SK-N-SH (cell line): ENCODE data around the gene TMEM11. TPM values are rescaled to one million over a fixed set of nuclear protein-coding genes. Genes with fewer than 3 reads are reported as not detected.
A peak's percentile ranks its signal among the peaks of the same experiment; 100 is the strongest.

Experiments used
- CTCF ChIA-PET: fragments of 300-600, 350-600 bp; formaldehyde crosslinking; extraction: SDS; loops from one replicate; lab custom pipeline; 2021; lab: Yijun Ruan, JAX
- POLR2A ChIA-PET: fragments of 350-600 bp; sonication (Branson Sonifier 250); formaldehyde crosslinking; extraction: SDS; loops from one replicate; lab custom pipeline; 2020; ENCODE audit warnings: antibody characterized with exemption, inconsistent platforms; lab: Yijun Ruan, JAX
- DNase-seq: peaks from one replicate; pipeline ENCODE4 v3.0.0; 2012
- H2AFZ ChIP-seq: fragments of 200-600 bp; sonication (generic); 2 replicates; pipeline ENCODE4 v1.8.1; 2016; ENCODE audit warnings: antibody characterized with exemption, mild to moderate bottlenecking, low read depth
- H3F3A ChIP-seq: fragments of 200-600 bp; sonication (generic); replicated peaks from 2 replicates; pipeline ENCODE3; 2016; ENCODE audit warnings: antibody characterized with exemption, mild to moderate bottlenecking; ENCODE audit not compliant: insufficient read depth
- H3K27ac ChIP-seq, 2 experiments: fragments of 200-500 bp in 1 of 2; fragments of 200-600 bp in 1 of 2; sonication (Bioruptor generic) in 1 of 2; sonication (generic), shearing (Covaris generic) in 1 of 2; 2 replicates each; pipeline versions ENCODE4 v1.5.1 to v1.6.1; 2014 to 2016; ENCODE audit warnings: low read depth in 2 of 2, inconsistent platforms in 1 of 2, low read length in 1 of 2, mild to moderate bottlenecking in 1 of 2, mixed read lengths in 1 of 2
- H3K27me3 ChIP-seq: fragments of 200-600 bp; sonication (generic), shearing (Covaris generic); 2 replicates; pipeline ENCODE4 v1.6.1; 2016; ENCODE audit warnings: mixed run types; ENCODE audit not compliant: insufficient read depth
- H3K36me3 ChIP-seq, 2 experiments: fragments of 200-500 bp in 1 of 2; fragments of 200-600 bp in 1 of 2; sonication (Bioruptor generic) in 1 of 2; sonication (generic) in 1 of 2; replicated peaks in 1 of 2; 2 replicates each; pipeline versions ENCODE3 to v1.5.1; 2014 to 2016; ENCODE audit warnings: low read length in 1 of 2, mild to moderate bottlenecking in 1 of 2; ENCODE audit not compliant: insufficient read depth in 2 of 2, control insufficient read depth in 1 of 2
- H3K4me1 ChIP-seq, 2 experiments: fragments of 200-500 bp in 1 of 2; fragments of 200-600 bp in 1 of 2; sonication (Bioruptor generic) in 1 of 2; sonication (generic), shearing (Covaris generic) in 1 of 2; 2 replicates each; pipeline versions ENCODE4 v1.5.1 to v1.6.1; 2014 to 2016; ENCODE audit warnings: low read depth in 1 of 2, low read length in 1 of 2, mixed run types in 1 of 2; ENCODE audit not compliant: insufficient read depth in 2 of 2, control insufficient read depth in 1 of 2
- H3K4me2 ChIP-seq: fragments of 200-600 bp; sonication (generic), shearing (Covaris generic); 2 replicates; pipeline ENCODE4 v1.6.1; 2017; ENCODE audit warnings: mixed run types
- H3K4me3 ChIP-seq, 2 experiments: fragments of 200-500 bp in 1 of 2; fragments of 200-600 bp in 1 of 2; sonication (Bioruptor generic) in 1 of 2; sonication (generic), shearing (Covaris generic) in 1 of 2; 2 replicates each; pipeline versions ENCODE4 v1.5.1 to v1.8.1; 2014 to 2016; ENCODE audit warnings: low read depth in 2 of 2, inconsistent platforms in 1 of 2, low read length in 1 of 2, mild to moderate bottlenecking in 1 of 2, mixed read lengths in 1 of 2, moderate library complexity in 1 of 2
- H3K79me2 ChIP-seq: fragments of 200-600 bp; sonication (generic); 2 replicates; pipeline ENCODE4 v1.8.1; 2017; ENCODE audit warnings: mild to moderate bottlenecking; ENCODE audit not compliant: insufficient read depth
- H3K9ac ChIP-seq: fragments of 200-600 bp; sonication (generic); 2 replicates; pipeline ENCODE4 v1.6.1; 2017; ENCODE audit warnings: mixed run types
- H3K9me2 ChIP-seq: fragments of 200-600 bp; sonication (generic); 2 replicates; pipeline ENCODE4 v1.6.1; 2017; ENCODE audit warnings: mixed run types
- H3K9me3 ChIP-seq: fragments of 200-600 bp; sonication (generic); 2 replicates; pipeline ENCODE4 v1.6.1; 2017; ENCODE audit warnings: mixed run types, mild to moderate bottlenecking, moderate library complexity
- H4K20me1 ChIP-seq: fragments of 200-600 bp; sonication (generic); 2 replicates; pipeline ENCODE4 v1.6.1; 2017; ENCODE audit warnings: mild to moderate bottlenecking, mixed run types; ENCODE audit not compliant: insufficient read depth
- CHD2 ChIP-seq: fragments of 150-350 bp; IDR thresholded peaks from 2 replicates; pipeline ENCODE4 v1.6.1; 2018; ENCODE audit warnings: low read length; ENCODE audit not compliant: partially characterized antibody
- EP300 ChIP-seq, 2 experiments: IDR thresholded peaks; 2 replicates each; pipeline versions ENCODE4 v1.4.0 to v1.6.1; 2012; ENCODE audit warnings: borderline replicate concordance in 1 of 2, low read depth in 1 of 2, low read length in 1 of 2
- EZH2phosphoT487 ChIP-seq: fragments of 200-600 bp; sonication (generic); IDR thresholded peaks from 2 replicates; pipeline ENCODE4 v1.6.1; 2017; ENCODE audit warnings: low read depth, mixed run types, mild to moderate bottlenecking, antibody characterized with exemption, moderate library complexity, borderline replicate concordance
- GABPA ChIP-seq: IDR thresholded peaks from 2 replicates; pipeline ENCODE4 v1.4.0; 2012; ENCODE audit warnings: low read depth, mild to moderate bottlenecking
- MEF2A ChIP-seq: IDR thresholded peaks from 2 replicates; pipeline ENCODE4 v1.4.0; 2012; ENCODE audit warnings: low read depth, borderline replicate concordance
- NFIC ChIP-seq: IDR thresholded peaks from 2 replicates; pipeline ENCODE4 v1.4.0; 2012; ENCODE audit warnings: borderline replicate concordance
- NRF1 ChIP-seq: IDR thresholded peaks from 2 replicates; pipeline ENCODE4 v1.6.1; 2012; ENCODE audit warnings: low read depth, mild to moderate bottlenecking, low read length
- RXRA ChIP-seq: IDR thresholded peaks from 2 replicates; pipeline ENCODE4 v1.4.0; 2012; ENCODE audit warnings: low read depth, mild to moderate bottlenecking, borderline replicate concordance
- SIN3A ChIP-seq: IDR thresholded peaks from 2 replicates; pipeline ENCODE4 v1.6.1; 2012; ENCODE audit warnings: low read depth, mild to moderate bottlenecking, low read length, moderate library complexity, borderline replicate concordance
- TAF1 ChIP-seq: IDR thresholded peaks from 2 replicates; pipeline ENCODE4 v1.6.1; 2012; ENCODE audit warnings: low read depth, mild to moderate bottlenecking, low read length, moderate library complexity, borderline replicate concordance
- TCF12 ChIP-seq: IDR thresholded peaks from 2 replicates; pipeline ENCODE4 v1.4.0; 2012
- TEAD4 ChIP-seq: IDR thresholded peaks from 2 replicates; pipeline ENCODE4 v1.4.0; 2012; ENCODE audit warnings: mild to moderate bottlenecking, borderline replicate concordance; ENCODE audit not compliant: insufficient read depth
- USF2 ChIP-seq: fragments of 150-350 bp; IDR thresholded peaks from 2 replicates; pipeline ENCODE4 v1.6.1; 2017; ENCODE audit warnings: antibody characterized with exemption, low read length, low read depth, borderline replicate concordance
- WGBS: methylation state at CpG from one replicate; pipeline ENCODE4 v1.1.6; 2017; ENCODE audit warnings: low lambda C conversion rate; 5-methylcytosine and 5-hydroxymethylcytosine counted together
- polyA plus RNA-seq, 3 experiments: library from polyadenylated mRNA; depleted of rRNA; stranded (reverse); fragments of >200 nt; gene quantifications; 2 replicates each; pipeline ENCODE4 v1.2.3, GENCODE V29; 2012

Gene TMEM11
- polyA plus RNA-seq, 1 of the 3 experiments (the other 2 are of a cell fraction) = 52.3 TPM

- CTCF ChIA-PET = interaction anchor here (0.9 kb wide), 1 partner anchor 9 kb away, joined by 3 read pairs; no protein-coding TSS in a partner anchor
- Histone ChIP-seq H3K9ac (no peak overlapping the region), H3K36me3 (peaks cover 0 to 2% of the 10 kb centered on the region in 2 experiments), H3K27ac (no peak overlapping the region), H2AFZ (no peak overlapping the region), H3K4me1 (peaks cover 0 to 17% of the 10 kb centered on the region in 2 experiments; a peak in 1 of 4 replicates), H3K9me2 (no peaks in the 10 kb centered on the region), H3F3A (peaks cover 4% of the 10 kb centered on the region), H3K27me3 (no peaks in the 10 kb centered on the region), H3K4me2 (no peak overlapping the region), H4K20me1 (peaks cover under 1% of the 10 kb centered on the region; the same call in 1 of the 2 replicates), H3K79me2 (peaks cover 2% of the 10 kb centered on the region; the same call in 1 of the 2 replicates), H3K4me3 (no peak overlapping the region), H3K9me3 (no peaks in the 10 kb centered on the region)
- DNase-seq = peak; percentile 52
- 21% methylated on average over 2 of the region's 2 CpGs for WGBS
- POLR2A ChIA-PET = no interaction called here
- TF ChIP-seq SIN3A = no peak
- no peak for TF ChIP-seq TAF1
- no peak for TF ChIP-seq MEF2A
- TF ChIP-seq TCF12 = no peak
- TF ChIP-seq USF2 = no peak
- TF ChIP-seq CHD2 = no peak
Measured at GRCh38 chr17:21191698-21192097, 22.3 kb downstream of the TMEM11 start.

- Histone ChIP-seq H3F3A (peaks cover 4% of the 10 kb centered on the region), H3K4me1 (peaks cover 0 to 17% of the 10 kb centered on the region in 2 experiments; a peak in 1 of 4 replicates), H4K20me1 (no peaks in the 10 kb centered on the region), H3K4me3 (no peak overlapping the region), H2AFZ (no peak overlapping the region), H3K79me2 (no peaks in the 10 kb centered on the region), H3K27ac (no peak overlapping the region), H3K9me3 (no peaks in the 10 kb centered on the region), H3K9ac (no peak overlapping the region), H3K4me2 (no peak overlapping the region), H3K9me2 (no peaks in the 10 kb centered on the region), H3K27me3 (no peaks in the 10 kb centered on the region), H3K36me3 (peaks cover 1 to 3% of the 10 kb centered on the region in 2 experiments)
- 90% methylated on average over 6 of the region's 6 CpGs for WGBS
- TF ChIP-seq NRF1 (no peak), RXRA (no peak)
- ChIA-PET CTCF (interaction anchor here (1.7 to 3.0 kb wide), 2 partner anchors 61 to 71 kb away, joined by 7 to 17 read pairs; no protein-coding TSS in a partner anchor), POLR2A (no interaction called here)
- DNase-seq = no peak
Measured at GRCh38 chr17:21190078-21190477, 23.9 kb downstream of the TMEM11 start.

- Histone ChIP-seq H3K4me3 (no peak overlapping the region), H3F3A (peaks cover 4% of the 10 kb centered on the region), H4K20me1 (no peaks in the 10 kb centered on the region), H2AFZ (no peak overlapping the region), H3K9ac (no peak overlapping the region), H3K27me3 (no peaks in the 10 kb centered on the region), H3K27ac (no peak overlapping the region), H3K9me3 (no peaks in the 10 kb centered on the region), H3K4me2 (no peak overlapping the region), H3K4me1 (peaks cover 0 to 12% of the 10 kb centered on the region in 2 experiments; a peak in 1 of 4 replicates), H3K36me3 (peaks cover 7% of the 10 kb centered on the region in 2 experiments), H3K9me2 (no peaks in the 10 kb centered on the region), H3K79me2 (no peaks in the 10 kb centered on the region)
- no CpG with 5 or more reads among the region's 4 CpGs for WGBS
- no peak for DNase-seq
- CTCF ChIA-PET = interaction anchor here (1.7 to 3.0 kb wide), 2 partner anchors 60 to 70 kb away, joined by 7 to 17 read pairs; no protein-coding TSS in a partner anchor
- POLR2A ChIA-PET = no interaction called here
- no peak for TF ChIP-seq NRF1
- no peak for TF ChIP-seq EP300 (IDR thresholded peaks at IDR 0.05; ENCODE audit: borderline replicate concordance in 1 of 2, low read depth in 1 of 2, low read length in 1 of 2)
- no peak for TF ChIP-seq NFIC
- TF ChIP-seq GABPA = no peak
- no peak for TF ChIP-seq TEAD4
- no peak for TF ChIP-seq EZH2phosphoT487
Measured at GRCh38 chr17:21189361-21189760, 24.6 kb downstream of the TMEM11 start.
